WTC11 (cell line): ENCODE results near the gene IGSF9B. TPM values are rescaled to one million over a fixed set of nuclear protein-coding genes. Genes with fewer than 3 reads are reported as not detected.

Experiments used
- ATAC-seq: fragments of 200-7000 bp; cut with Tn5 transposase; 2 replicates; pipeline ENCODE4 v1.10.0; 2021; ENCODE audit warnings: mild to moderate bottlenecking, moderate library complexity
- CTCF ChIA-PET: fragments of 300-600 bp; sonication (Branson Sonifier 250); formaldehyde crosslinking; loops from one replicate; lab custom pipeline; 2021; ENCODE audit warnings: antibody characterized with exemption; lab: Charles Lee
- POLR2A ChIA-PET: fragments of 350-600 bp; sonication (Branson Sonifier 250); formaldehyde crosslinking; loops from one replicate; lab custom pipeline; 2021; ENCODE audit warnings: antibody characterized with exemption; lab: Charles Lee
- DNase-seq: peaks from one replicate; pipeline ENCODE4 v3.0.0; 2021; ENCODE audit warnings: low spot score
- H3K27ac Mint-ChIP-seq: 2 replicates; pipeline ENCODE4 v1.8.0; 2021; ENCODE audit warnings: mixed read lengths
- H3K27me3 Mint-ChIP-seq: 2 replicates; pipeline ENCODE4 v1.8.0; 2021; ENCODE audit warnings: low read depth, mild to moderate bottlenecking, moderate library complexity, mixed read lengths
- H3K36me3 Mint-ChIP-seq: 2 replicates; pipeline ENCODE4 v1.8.0; 2021; ENCODE audit warnings: mixed read lengths
- H3K4me1 Mint-ChIP-seq: 2 replicates; pipeline ENCODE4 v1.8.0; 2022; ENCODE audit warnings: mixed read lengths
- H3K4me3 Mint-ChIP-seq: 2 replicates; pipeline ENCODE4 v1.8.0; 2021; ENCODE audit warnings: mild to moderate bottlenecking, moderate library complexity, mixed read lengths
- H3K9me3 Mint-ChIP-seq: 2 replicates; pipeline ENCODE4 v1.8.0; 2021; ENCODE audit warnings: mixed read lengths
- ATF2 ChIP-seq: sonication (generic); formaldehyde crosslinking; IDR thresholded peaks from 2 replicates; pipeline ENCODE4 v1.8.1; 2022; ENCODE audit warnings: low read depth, missing genetic modification reagents, borderline replicate concordance
- CREB1 ChIP-seq: sonication (generic); formaldehyde crosslinking; IDR thresholded peaks from 2 replicates; pipeline ENCODE4 v1.8.0; 2023; ENCODE audit warnings: mild to moderate bottlenecking, missing genetic modification reagents
- EMX1 ChIP-seq: fragments of 250-450 bp; sonication (Bioruptor Pico); IDR thresholded peaks from 2 replicates; pipeline ENCODE4 v1.8.0; 2021; ENCODE audit warnings: mild to moderate bottlenecking
- HMGXB4 ChIP-seq: sonication (generic); formaldehyde crosslinking; IDR thresholded peaks from 2 replicates; pipeline ENCODE4 v1.8.1; 2023; ENCODE audit warnings: mild to moderate bottlenecking, moderate library complexity, missing genetic modification reagents
- IRF2 ChIP-seq: sonication (generic); formaldehyde crosslinking; IDR thresholded peaks from 2 replicates; pipeline ENCODE4 v1.8.0; 2022; ENCODE audit warnings: low read depth, missing genetic modification reagents, borderline replicate concordance
- JAZF1 ChIP-seq: fragments of 250-450 bp; sonication (Bioruptor Pico); IDR thresholded peaks from 2 replicates; pipeline ENCODE4 v1.9.0; 2021; ENCODE audit warnings: moderate library complexity, mild to moderate bottlenecking, inconsistent platforms
- JUN ChIP-seq: sonication (generic); formaldehyde crosslinking; IDR thresholded peaks from 2 replicates; pipeline ENCODE4 v1.8.0; 2023; ENCODE audit warnings: mild to moderate bottlenecking, missing genetic modification reagents
- KAT7 ChIP-seq: sonication (generic); formaldehyde crosslinking; IDR thresholded peaks from 2 replicates; pipeline ENCODE4 v1.8.1; 2023; ENCODE audit warnings: missing genetic modification reagents, mild to moderate bottlenecking, borderline replicate concordance
- NFE2L1 ChIP-seq: sonication (generic); formaldehyde crosslinking; IDR thresholded peaks from 2 replicates; pipeline ENCODE4 v1.8.1; 2023; ENCODE audit warnings: missing genetic modification reagents
- NFYB ChIP-seq: sonication (generic); formaldehyde crosslinking; conservative IDR thresholded peaks from 2 replicates; pipeline ENCODE4 v1.8.0; 2022; ENCODE audit warnings: low read depth, missing genetic modification reagents
- SMAD3 ChIP-seq: sonication (generic); formaldehyde crosslinking; IDR thresholded peaks from 2 replicates; pipeline ENCODE4 v1.8.0; 2022; ENCODE audit warnings: missing genetic modification reagents, mild to moderate bottlenecking, borderline replicate concordance
- TCF7 ChIP-seq: sonication (generic); formaldehyde crosslinking; IDR thresholded peaks from 2 replicates; pipeline ENCODE4 v1.8.0; 2022; ENCODE audit warnings: mild to moderate bottlenecking, low read depth, missing genetic modification reagents, moderate library complexity
- TEAD1 ChIP-seq: sonication (generic); formaldehyde crosslinking; IDR thresholded peaks from 2 replicates; pipeline ENCODE4 v1.8.0; 2022; ENCODE audit warnings: mild to moderate bottlenecking, missing genetic modification reagents
- ZNF121 ChIP-seq: sonication (generic); formaldehyde crosslinking; IDR thresholded peaks from 2 replicates; pipeline ENCODE4 v1.8.0; 2023; ENCODE audit warnings: missing genetic modification reagents
- ZNF138 ChIP-seq: sonication (generic); formaldehyde crosslinking; conservative IDR thresholded peaks from 2 replicates; pipeline ENCODE4 v1.8.1; 2022; ENCODE audit warnings: mild to moderate bottlenecking, moderate library complexity, missing genetic modification reagents
- ZNF263 ChIP-seq: sonication (generic); formaldehyde crosslinking; IDR thresholded peaks from 2 replicates; pipeline ENCODE4 v1.8.1; 2022; ENCODE audit warnings: low read depth, mild to moderate bottlenecking, moderate library complexity, missing genetic modification reagents
- total RNA-seq: library from RNA; stranded (reverse); gene quantifications from 3 replicates; pipeline ENCODE4 v1.2.3, GENCODE V29; 2021
- TF ChIP-seq, protein P1 (sequence below): fragments of 250-450 bp; sonication (Bioruptor Pico); conservative IDR thresholded peaks from 2 replicates; pipeline ENCODE4 v1.9.0; 2021; ENCODE audit warnings: mild to moderate bottlenecking
- TF ChIP-seq, protein P2 (sequence below): sonication (generic); formaldehyde crosslinking; conservative IDR thresholded peaks from 2 replicates; pipeline ENCODE4 v1.8.1; 2022; ENCODE audit warnings: mild to moderate bottlenecking, missing genetic modification reagents

The IGSF9B gene
- total RNA-seq, 1 experiment from 2014 or later = 52.7 TPM

- Mint-ChIP-seq H3K4me1 (peaks cover 4% of the 10 kb centered on the region), H3K9me3 (no peaks in the 10 kb centered on the region), H3K4me3 (no peak overlapping the region), H3K36me3 (peaks cover 35% of the 10 kb centered on the region), H3K27ac (no peak overlapping the region), H3K27me3 (no peaks in the 10 kb centered on the region)
- DNase-seq (no peak), ATAC-seq (no peak)
- TF ChIP-seq ZNF121 (CRISPR knock-in tag) = peak; percentile 51; the same call in 1 of the 2 replicates
- no peak for TF ChIP-seq TCF7 (CRISPR knock-in tag)
- CTCF ChIA-PET = no interaction called here
- POLR2A ChIA-PET = no interaction called here
These were observed 35.3 kb downstream of the IGSF9B start for GRCh38 chr11:133921513-133921912.

- TF ChIP-seq KAT7 (CRISPR knock-in tag) (no peak), TEAD1 (CRISPR knock-in tag) (no peak), NFYB (CRISPR knock-in tag) (no peak), NFE2L1 (CRISPR knock-in tag) (no peak), ZNF263 (CRISPR knock-in tag) (no peak), JAZF1 (CRISPR knock-in tag) (no peak), SMAD3 (CRISPR knock-in tag) (no peak), EMX1 (CRISPR knock-in tag) (no peak), ATF2 (CRISPR knock-in tag) (no peak)
- TF ChIP-seq, protein P1, sequence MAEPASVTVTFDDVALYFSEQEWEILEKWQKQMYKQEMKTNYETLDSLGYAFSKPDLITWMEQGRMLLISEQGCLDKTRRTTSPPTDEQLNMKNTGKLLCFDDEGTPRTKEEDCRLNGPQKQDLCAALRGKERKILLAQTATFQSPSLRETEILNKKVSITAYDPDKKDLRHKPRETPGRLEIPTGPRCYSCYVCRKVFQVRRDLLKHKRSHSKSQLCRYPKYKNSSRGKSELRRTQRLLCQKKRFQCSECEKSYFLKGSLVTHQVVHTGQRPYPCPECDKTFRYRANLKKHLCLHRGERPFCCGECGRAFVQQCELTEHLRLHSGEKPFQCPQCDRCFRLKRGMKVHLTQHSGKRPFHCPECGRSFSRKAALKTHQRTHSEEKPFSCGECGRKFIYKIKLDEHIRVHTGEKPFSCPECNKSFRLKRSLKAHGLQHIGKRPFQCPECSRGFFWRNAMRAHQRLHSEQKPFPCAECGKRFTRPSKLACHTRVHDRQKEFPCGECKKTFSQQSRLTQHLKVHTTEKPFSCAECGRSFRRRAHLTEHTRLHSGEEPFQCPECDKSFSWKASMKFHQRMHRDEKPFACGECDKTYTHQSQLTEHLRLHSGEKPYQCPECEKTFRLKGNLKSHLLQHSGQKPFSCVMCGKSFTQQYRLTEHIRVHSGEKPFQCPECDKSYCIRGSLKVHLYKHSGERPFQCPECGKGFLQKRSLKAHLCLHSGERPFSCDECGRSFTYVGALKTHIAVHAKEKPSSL = no peak
- POLR2A ChIA-PET = no interaction called here
These were observed 35.7 kb downstream of the IGSF9B start for GRCh38 chr11:133921026-133921425.

GRCh38 chr11:133920109-133920990 is 36.4 kb downstream of the IGSF9B start:
- POLR2A ChIA-PET = no interaction called here
- TF ChIP-seq ZNF138 (CRISPR knock-in tag) (no peak), CREB1 (CRISPR knock-in tag) (no peak), JUN (CRISPR knock-in tag) (no peak), IRF2 (CRISPR knock-in tag) (no peak), HMGXB4 (no peak)
- TF ChIP-seq, protein P2, sequence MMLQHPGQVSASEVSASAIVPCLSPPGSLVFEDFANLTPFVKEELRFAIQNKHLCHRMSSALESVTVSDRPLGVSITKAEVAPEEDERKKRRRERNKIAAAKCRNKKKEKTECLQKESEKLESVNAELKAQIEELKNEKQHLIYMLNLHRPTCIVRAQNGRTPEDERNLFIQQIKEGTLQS = no peak
- H3K9me3 Mint-ChIP-seq = no peaks in the 10 kb centered on the region
- H3K4me1 Mint-ChIP-seq = peaks cover 4% of the 10 kb centered on the region
- ATAC-seq = no peak
- peaks cover 30% of the 10 kb centered on the region for H3K36me3 Mint-ChIP-seq
- no peaks in the 10 kb centered on the region for H3K27me3 Mint-ChIP-seq
- CTCF ChIA-PET = interaction anchor here (0.6 to 0.8 kb wide), 2 partner anchors 28 to 84 kb away, joined by 3 read pairs; no protein-coding TSS in a partner anchor
- H3K27ac Mint-ChIP-seq = no peak overlapping the region
- no peak for DNase-seq
- H3K4me3 Mint-ChIP-seq = no peak overlapping the region

More at GRCh38 chr11:133921026-133921425, 35.7 kb downstream of the IGSF9B start:
- no peak overlapping the region for H3K27ac Mint-ChIP-seq
- H3K36me3 Mint-ChIP-seq = peaks cover 35% of the 10 kb centered on the region
- ATAC-seq (no peak), DNase-seq (no peak)
- H3K27me3 Mint-ChIP-seq = no peaks in the 10 kb centered on the region
- H3K9me3 Mint-ChIP-seq = no peaks in the 10 kb centered on the region
- no peak overlapping the region for H3K4me3 Mint-ChIP-seq
- peaks cover 4% of the 10 kb centered on the region for H3K4me1 Mint-ChIP-seq
- CTCF ChIA-PET = no interaction called here
